CD4-positive, CD25-positive, alpha-beta regulatory T cell (primary cell): ENCODE results near the gene GPHN. TPM values are rescaled to one million over a fixed set of nuclear protein-coding genes. Genes with fewer than 3 reads are reported as not detected.
"Not testable (repeated sequence)": the region's sequence is repeated elsewhere in the genome, so short reads cannot be mapped to it uniquely, and the experiment has no call there.

Experiments
- ATAC-seq, 2 donors: fragments of 150-1000 bp; cut with Tn5 transposase; one replicate each; pipeline ENCODE4 v1.10.0; 2021; ENCODE audit warnings: low read depth in 2 of 2, moderate number of reproducible peaks in 2 of 2, moderate library complexity in 1 of 2
- DNase-seq, 3 donors: peaks; one replicate each; pipeline versions ENCODE4 v3.0.0 to v3.0.0-alpha.2; 2012 to 2022; ENCODE audit warnings: mixed read lengths in 1 of 3
- H3K27ac ChIP-seq: one replicate; pipeline ENCODE4 v1.7.0; 2013; ENCODE audit warnings: mild to moderate bottlenecking, low read length; ENCODE audit not compliant: insufficient read depth, poor library complexity, severe bottlenecking
- H3K27me3 ChIP-seq: one replicate; pipeline ENCODE4 v1.7.0; 2013; ENCODE audit warnings: low read length; ENCODE audit not compliant: control insufficient read depth, insufficient read depth
- H3K36me3 ChIP-seq: one replicate; pipeline ENCODE4 v1.7.0; 2013; ENCODE audit warnings: mild to moderate bottlenecking, low read length, moderate library complexity; ENCODE audit not compliant: control insufficient read depth, insufficient read depth
- H3K4me1 ChIP-seq: 2 replicates; pipeline ENCODE4 v1.7.0; 2013; ENCODE audit warnings: mild to moderate bottlenecking, low read length; ENCODE audit not compliant: insufficient read depth, control insufficient read depth, poor library complexity, severe bottlenecking
- H3K4me3 ChIP-seq: one replicate; pipeline ENCODE4 v1.7.0; 2013; ENCODE audit warnings: low read depth, mild to moderate bottlenecking, low read length, moderate library complexity
- H3K9me3 ChIP-seq, 2 experiments: 1 replicate in 1 of 2; 2 replicates in 1 of 2; pipeline ENCODE4 v1.7.0; 2013; ENCODE audit warnings: low read length in 2 of 2, mild to moderate bottlenecking in 1 of 2, moderate library complexity in 1 of 2; ENCODE audit not compliant: control insufficient read depth in 2 of 2
- H3K27ac Mint-ChIP-seq, 3 donors: one replicate each; pipeline ENCODE4 v1.8.0; 2020 to 2022; ENCODE audit warnings: mild to moderate bottlenecking in 3 of 3, mixed read lengths in 3 of 3, moderate library complexity in 2 of 3
- H3K27me3 Mint-ChIP-seq: one replicate; pipeline ENCODE4 v1.8.0; 2022; ENCODE audit warnings: mild to moderate bottlenecking, mixed read lengths
- H3K36me3 Mint-ChIP-seq: one replicate; pipeline ENCODE4 v1.8.0; 2020; ENCODE audit warnings: mixed read lengths
- H3K4me1 Mint-ChIP-seq, 4 donors: one replicate each; pipeline ENCODE4 v1.8.0; 2020 to 2022; ENCODE audit warnings: mixed read lengths in 4 of 4, mild to moderate bottlenecking in 1 of 4
- H3K4me3 Mint-ChIP-seq, 4 donors: one replicate each; pipeline ENCODE4 v1.8.0; 2020 to 2022; ENCODE audit warnings: mild to moderate bottlenecking in 4 of 4, mixed read lengths in 4 of 4, moderate library complexity in 3 of 4
- H3K9me3 Mint-ChIP-seq, 7 donors: one replicate each; pipeline ENCODE4 v1.8.0; 2020 to 2022; ENCODE audit warnings: mixed read lengths in 7 of 7, mild to moderate bottlenecking in 3 of 7, moderate library complexity in 2 of 7
- polyA plus RNA-seq, 4 donors: library from polyadenylated mRNA; unstranded; fragments of 300-500 nt; fragmentation: Illumina TruSeq; gene quantifications; one replicate each; pipeline ENCODE4 v1.2.3, GENCODE V29; 2021
- total RNA-seq: library from RNA; stranded (reverse); gene quantifications from one replicate; pipeline ENCODE4 v1.2.3, GENCODE V29; 2022

The GPHN gene
- total and polyA plus RNA-seq, 5 donors from 2014 or later, result 8.3 to 19.5 (median 11.2) TPM

- no peak for ATAC-seq
- H3K4me1 ChIP-seq, result no peaks in the 10 kb centered on the region
- no peak overlapping the region for H3K4me3 ChIP-seq
- Mint-ChIP-seq H3K36me3 (peaks cover 9% of the 10 kb centered on the region), H3K27me3 (no peaks in the 10 kb centered on the region), H3K4me3 (no peak overlapping the region), H3K9me3 (peaks cover 0 to 25% (median 13%) of the 10 kb centered on the region in 7 donors), H3K4me1 (peaks cover 0 to 4% (median 2%) of the 10 kb centered on the region in 4 donors), H3K27ac (peak overlapping the region in 1 of 3 donors; percentile 81)
- no peaks in the 10 kb centered on the region for H3K27me3 ChIP-seq
- H3K9me3 ChIP-seq, result peaks cover 2 to 12% of the 10 kb centered on the region in 2 experiments
- DNase-seq, result no peak
- no peak overlapping the region for H3K27ac ChIP-seq
- H3K36me3 ChIP-seq, result no peaks in the 10 kb centered on the region
These were observed 548.7 kb downstream of the GPHN start for GRCh38 chr14:67056684-67057083.

DNA sequence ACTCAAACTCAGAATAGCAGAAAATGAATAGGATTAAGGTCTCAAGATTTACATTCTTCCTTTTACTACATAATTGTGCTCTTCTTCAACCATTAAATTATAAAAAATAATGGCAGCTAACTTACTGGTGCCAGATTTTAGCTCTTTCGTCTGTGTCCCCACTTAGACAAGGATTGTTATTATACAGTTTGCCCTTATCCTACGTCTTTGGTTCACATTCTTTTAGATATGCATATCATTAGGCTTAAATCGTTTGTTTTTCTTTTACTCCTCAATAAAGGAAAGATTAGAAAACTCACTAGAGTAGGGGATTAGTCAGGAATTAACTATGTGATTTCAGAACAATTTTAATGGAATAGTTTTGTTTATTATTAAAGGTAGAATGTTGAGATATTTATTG is 551.6 kb downstream of the GPHN start:
- H3K4me3 ChIP-seq, result no peak overlapping the region
- H3K9me3 ChIP-seq, result no peaks in the 10 kb centered on the region
- peaks cover 0 to 18% (median 5%) of the 10 kb centered on the region in 7 donors for H3K9me3 Mint-ChIP-seq
- no peak overlapping the region for H3K27ac Mint-ChIP-seq
- no peak for DNase-seq
- no peak for ATAC-seq
- H3K27me3 ChIP-seq, result no peaks in the 10 kb centered on the region
- peaks cover 29% of the 10 kb centered on the region for H3K36me3 Mint-ChIP-seq
- no peaks in the 10 kb centered on the region for H3K27me3 Mint-ChIP-seq
- H3K4me1 ChIP-seq, result no peaks in the 10 kb centered on the region
- H3K4me3 Mint-ChIP-seq, result no peak overlapping the region
- H3K27ac ChIP-seq, result no peak overlapping the region
- peaks cover 0 to 4% (median 2%) of the 10 kb centered on the region in 4 donors for H3K4me1 Mint-ChIP-seq
- no peaks in the 10 kb centered on the region for H3K36me3 ChIP-seq

- Histone ChIP-seq H3K27ac (no peak overlapping the region), H3K4me3 (no peak overlapping the region), H3K9me3 (no peaks in the 10 kb centered on the region), H3K27me3 (no peaks in the 10 kb centered on the region), H3K36me3 (no peaks in the 10 kb centered on the region), H3K4me1 (no peaks in the 10 kb centered on the region)
- H3K4me3 Mint-ChIP-seq, result no peak overlapping the region
- H3K4me1 Mint-ChIP-seq, result peaks cover 2 to 4% (median 3%) of the 10 kb centered on the region in 4 donors
- ATAC-seq (no peak), DNase-seq (no peak)
- peaks cover 29% of the 10 kb centered on the region for H3K36me3 Mint-ChIP-seq
- H3K27me3 Mint-ChIP-seq, result no peaks in the 10 kb centered on the region
- no peak overlapping the region for H3K27ac Mint-ChIP-seq
- H3K9me3 Mint-ChIP-seq, result peaks cover 0 to 17% (median 4%) of the 10 kb centered on the region in 7 donors
These were observed 552.6 kb downstream of the GPHN start for GRCh38 chr14:67060546-67060945.

DNA sequence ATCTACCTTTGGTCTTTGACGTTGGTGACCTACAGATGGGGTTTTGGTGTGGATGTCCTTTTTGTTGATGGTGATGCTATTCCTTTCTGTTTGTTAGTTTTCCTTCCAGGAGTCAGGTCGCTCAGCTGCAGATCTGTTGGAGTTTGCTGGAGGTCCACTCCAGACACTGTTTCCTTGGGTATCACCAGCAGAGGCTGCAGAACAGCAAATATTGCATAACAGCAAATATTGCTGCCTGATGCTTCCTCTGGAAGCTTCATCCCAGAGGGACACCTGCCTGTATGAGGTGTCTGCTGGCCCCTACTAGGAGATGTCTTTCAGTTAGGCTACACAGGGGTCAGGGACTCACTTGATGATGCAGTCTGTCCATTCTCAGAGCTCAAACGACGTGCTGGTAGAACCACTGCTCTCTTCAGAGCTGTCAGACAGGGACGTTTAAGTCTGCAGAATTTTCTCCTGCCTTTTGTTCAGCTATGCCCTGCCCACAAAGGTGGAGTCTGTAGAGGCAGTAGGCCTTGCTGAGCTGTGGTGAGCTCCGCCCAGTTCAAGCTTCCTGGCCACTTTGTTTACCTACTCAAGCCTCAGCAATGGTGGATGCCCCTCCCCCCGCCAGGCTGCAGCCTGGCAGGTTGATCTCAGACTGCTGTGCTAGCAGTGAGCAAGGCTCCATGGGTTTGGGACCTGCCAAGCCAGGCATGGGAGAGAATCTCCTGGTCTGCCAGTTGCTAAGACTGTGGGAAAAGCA is 559.3 kb downstream of the GPHN start:
- not testable (repeated sequence) for H3K27me3 ChIP-seq, ATAC-seq, H3K27ac Mint-ChIP-seq, H3K36me3 ChIP-seq, H3K9me3 ChIP-seq, H3K4me1 ChIP-seq, H3K27ac ChIP-seq, H3K27me3 Mint-ChIP-seq
- H3K4me3 Mint-ChIP-seq, result peak overlapping the region in 1 of 4 donors; percentile 65
- H3K36me3 Mint-ChIP-seq, result peaks cover 36% of the 10 kb centered on the region
- peaks cover 0 to 22% (median 4%) of the 10 kb centered on the region in 7 donors for H3K9me3 Mint-ChIP-seq
- peak in 2 of 3 donors; percentile 17 to 75 for DNase-seq
- H3K4me3 ChIP-seq, result peak overlapping the region; percentile 32
- peaks cover 0 to 24% (median 16%) of the 10 kb centered on the region in 4 donors for H3K4me1 Mint-ChIP-seq

GRCh38 chr14:67068251-67068650 is 560.3 kb downstream of the GPHN start:
- no peaks in the 10 kb centered on the region for H3K9me3 ChIP-seq
- H3K36me3 Mint-ChIP-seq, result peaks cover 28% of the 10 kb centered on the region
- peaks cover 0 to 16% (median 3%) of the 10 kb centered on the region in 7 donors for H3K9me3 Mint-ChIP-seq
- H3K4me3 Mint-ChIP-seq, result no peak overlapping the region
- peaks cover 5% of the 10 kb centered on the region for H3K4me1 ChIP-seq
- H3K27me3 Mint-ChIP-seq, result no peaks in the 10 kb centered on the region
- H3K27ac Mint-ChIP-seq, result no peak overlapping the region
- no peak overlapping the region for H3K27ac ChIP-seq
- H3K36me3 ChIP-seq, result no peaks in the 10 kb centered on the region
- DNase-seq (no peak), ATAC-seq (no peak)
- H3K4me3 ChIP-seq, result no peak overlapping the region
- no peaks in the 10 kb centered on the region for H3K27me3 ChIP-seq
- peaks cover 0 to 24% (median 16%) of the 10 kb centered on the region in 4 donors for H3K4me1 Mint-ChIP-seq

DNA sequence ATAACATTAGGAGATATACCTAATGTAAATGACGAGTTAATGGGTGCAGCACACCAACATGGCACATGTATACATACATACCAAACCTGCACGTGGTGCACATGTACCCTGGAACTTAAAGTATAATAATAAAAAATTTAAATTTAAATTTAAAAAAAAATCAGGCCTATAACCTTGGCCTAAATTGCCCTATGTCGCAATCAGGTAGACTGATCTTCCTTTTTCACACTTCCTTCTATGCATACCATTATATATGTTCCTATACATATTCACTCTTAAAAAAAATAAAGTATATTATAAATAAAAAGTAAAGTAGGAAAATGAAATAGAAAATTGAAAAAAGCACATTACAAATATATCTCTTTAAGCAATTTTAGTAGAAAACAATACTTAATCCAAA is 563.6 kb downstream of the GPHN start:
- Histone ChIP-seq H3K27ac (no peak overlapping the region), H3K27me3 (no peaks in the 10 kb centered on the region), H3K4me3 (no peak overlapping the region), H3K4me1 (peaks cover 5% of the 10 kb centered on the region), H3K36me3 (no peaks in the 10 kb centered on the region), H3K9me3 (no peaks in the 10 kb centered on the region)
- no peak overlapping the region for H3K27ac Mint-ChIP-seq
- peaks cover 27% of the 10 kb centered on the region for H3K36me3 Mint-ChIP-seq
- ATAC-seq, result no peak
- H3K9me3 Mint-ChIP-seq, result peaks cover 0 to 5% (median 2%) of the 10 kb centered on the region in 7 donors
- peaks cover 0 to 16% (median 12%) of the 10 kb centered on the region in 4 donors for H3K4me1 Mint-ChIP-seq
- DNase-seq, result no peak
- no peaks in the 10 kb centered on the region for H3K27me3 Mint-ChIP-seq
- no peak overlapping the region for H3K4me3 Mint-ChIP-seq

DNA sequence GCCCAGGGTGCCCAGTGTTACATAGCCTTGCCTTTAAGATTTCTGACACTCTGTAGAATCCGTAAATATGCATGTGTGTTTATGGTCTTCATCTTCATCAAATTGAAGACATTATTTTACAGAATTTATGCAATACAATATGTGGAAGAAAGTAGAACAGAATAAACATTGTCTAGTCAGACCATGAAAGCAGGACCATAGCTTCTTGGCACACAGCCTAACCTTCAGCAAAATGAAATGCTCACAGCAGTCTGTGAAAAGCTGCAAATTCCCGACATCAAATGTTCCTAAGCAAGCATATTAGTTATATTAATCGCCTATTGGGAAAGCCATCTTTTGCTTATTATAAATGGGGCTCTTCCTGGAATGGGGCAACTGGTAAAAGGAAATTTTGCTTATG is 570.0 kb downstream of the GPHN start:
- Mint-ChIP-seq H3K36me3 (peaks cover 20% of the 10 kb centered on the region), H3K4me3 (no peak overlapping the region), H3K27ac (no peak overlapping the region), H3K9me3 (peaks cover 0 to 16% (median 0%) of the 10 kb centered on the region in 7 donors), H3K4me1 (peaks cover 0 to 4% (median 0%) of the 10 kb centered on the region in 4 donors), H3K27me3 (no peaks in the 10 kb centered on the region)
- DNase-seq (no peak), ATAC-seq (no peak)
- H3K4me3 ChIP-seq, result no peak overlapping the region
- H3K36me3 ChIP-seq, result no peaks in the 10 kb centered on the region
- H3K4me1 ChIP-seq, result no peaks in the 10 kb centered on the region
- no peak overlapping the region for H3K27ac ChIP-seq
- no peaks in the 10 kb centered on the region for H3K9me3 ChIP-seq
- no peaks in the 10 kb centered on the region for H3K27me3 ChIP-seq

DNA sequence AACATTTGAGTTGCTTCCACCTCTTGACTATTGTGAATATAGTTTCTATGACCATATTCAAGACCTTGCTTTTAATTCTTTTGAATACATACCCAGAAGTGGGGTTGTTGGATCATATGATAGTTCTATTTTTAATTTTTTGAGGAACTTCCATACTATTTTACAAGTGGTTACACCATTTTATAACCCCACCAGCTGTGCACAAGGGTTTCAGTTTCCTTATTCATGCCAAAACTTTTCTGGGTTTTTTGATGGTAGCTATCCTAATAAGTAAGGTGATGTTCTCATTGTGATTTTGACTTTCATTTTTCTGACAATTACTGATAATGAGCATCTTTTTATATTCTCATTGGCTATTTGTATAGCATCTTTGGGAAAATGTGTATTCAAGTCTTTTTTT is 571.9 kb downstream of the GPHN start:
- no peak for DNase-seq
- Histone ChIP-seq H3K27me3 (no peaks in the 10 kb centered on the region), H3K9me3 (no peaks in the 10 kb centered on the region), H3K4me1 (no peaks in the 10 kb centered on the region), H3K36me3 (no peaks in the 10 kb centered on the region), H3K4me3 (no peak overlapping the region), H3K27ac (no peak overlapping the region)
- Mint-ChIP-seq H3K36me3 (peaks cover 26% of the 10 kb centered on the region), H3K9me3 (peaks cover 0 to 16% (median 5%) of the 10 kb centered on the region in 7 donors), H3K27ac (no peak overlapping the region), H3K4me1 (peaks cover 0 to 4% (median 0%) of the 10 kb centered on the region in 4 donors), H3K4me3 (no peak overlapping the region), H3K27me3 (no peaks in the 10 kb centered on the region)
- ATAC-seq, result no peak
